Panc1 (cell line): Measurements from ENCODE around the gene B9D2. TPM values are rescaled to one million over a fixed set of nuclear protein-coding genes. Genes with fewer than 3 reads are reported as not detected.

Source experiments
- ATAC-seq: fragments of 200-7000 bp; cut with Tn5 transposase; 2 replicates; pipeline ENCODE4 v1.9.1; 2020; ENCODE audit warnings: mild to moderate bottlenecking, moderate library complexity
- BruUV-seq: library from RNA; stranded (reverse); fragments of 400-500 nt; replicated peaks from 2 replicates; lab custom pipeline; 2021; lab: Mats Ljungman, UMichigan
- CTCF ChIA-PET: fragments of 300-600 bp; sonication (Branson Sonifier 250); formaldehyde crosslinking; loops from one replicate; lab custom pipeline; 2022; ENCODE audit warnings: antibody characterized with exemption; lab: Charles Lee
- POLR2A ChIA-PET: fragments of 300-600 bp; sonication (Branson Sonifier 250); formaldehyde crosslinking; loops from one replicate; lab custom pipeline; 2022; ENCODE audit warnings: antibody characterized with exemption; lab: Charles Lee
- DNase-seq: peaks from one replicate; pipeline ENCODE4 v3.0.0-alpha.2; 2010; ENCODE audit warnings: low read depth, low spot score
- H3K27ac ChIP-seq: 2 replicates; pipeline ENCODE4 v1.5.1; 2011; ENCODE audit warnings: mild to moderate bottlenecking, low read length, inconsistent platforms
- H3K27me3 ChIP-seq: fragments of 200-500 bp; sonication (Bioruptor generic); 2 replicates; pipeline ENCODE4 v1.6.0; 2014; ENCODE audit warnings: low read length, inconsistent platforms; ENCODE audit not compliant: control insufficient read depth, insufficient read depth
- H3K36me3 ChIP-seq: fragments of 200-500 bp; sonication (Bioruptor generic); 2 replicates; pipeline ENCODE4 v1.5.1; 2014; ENCODE audit warnings: inconsistent platforms, mild to moderate bottlenecking, low read length, moderate library complexity; ENCODE audit not compliant: control insufficient read depth, insufficient read depth
- H3K4me1 ChIP-seq: 2 replicates; pipeline ENCODE4 v1.5.1; 2011; ENCODE audit warnings: inconsistent platforms, mild to moderate bottlenecking, low read length, moderate library complexity; ENCODE audit not compliant: control insufficient read depth, insufficient read depth
- H3K4me3 ChIP-seq, 2 experiments: 2 replicates each; pipeline ENCODE4 v1.5.1; 2011 to 2012; ENCODE audit warnings: low read depth in 2 of 2, low read length in 2 of 2, mild to moderate bottlenecking in 2 of 2, inconsistent platforms in 1 of 2, moderate library complexity in 1 of 2
- H3K9me3 ChIP-seq: fragments of 200-500 bp; sonication (Bioruptor generic); 2 replicates; pipeline ENCODE4 v1.5.1; 2014; ENCODE audit warnings: low read depth, mild to moderate bottlenecking, inconsistent platforms, low read length, moderate library complexity; ENCODE audit not compliant: control insufficient read depth, insufficient read depth
- POLR2AphosphoS5 ChIP-seq: IDR thresholded peaks from 2 replicates; pipeline ENCODE4 v1.6.1; 2012; ENCODE audit warnings: mild to moderate bottlenecking, low read depth, low read length, moderate library complexity
- SIN3A ChIP-seq: IDR thresholded peaks from 2 replicates; pipeline ENCODE4 v1.6.1; 2012; ENCODE audit warnings: low read depth, mild to moderate bottlenecking, low read length, moderate library complexity, borderline replicate concordance; ENCODE audit not compliant: insufficient read depth
- TCF7L2 ChIP-seq: IDR thresholded peaks from 2 replicates; pipeline ENCODE4 v1.6.1; 2011; ENCODE audit warnings: mild to moderate bottlenecking, low read depth, low read length, inconsistent platforms
- in situ Hi-C: cut with HindIII; loops from 2 replicates; pipeline ENCODE4 v1.10.0; 2016; ENCODE audit warnings: low sequenced_read_pairs, low pct_unique_long_range_greater_than_20kb
- intact Hi-C: fragments of 100-400 bp; cut with micrococcal nuclease; formaldehyde crosslinking; loops from one replicate; pipeline ENCODE4 v1.10.0; 2022; ENCODE audit not compliant: unreplicated experiment
- total RNA-seq: library from RNA; stranded (reverse); gene quantifications from one replicate; pipeline ENCODE4 v1.2.1, GENCODE V29; 2021; ENCODE audit not compliant: unreplicated experiment
- TF ChIP-seq, protein P1 (sequence below): fragments of 450-650 bp; IDR thresholded peaks from 2 replicates; pipeline ENCODE4 v1.5.1; 2017; ENCODE audit warnings: mild to moderate bottlenecking
- TF ChIP-seq, protein P2 (sequence below), 2 experiments: IDR thresholded peaks; 2 replicates each; pipeline ENCODE4 v1.6.1; 2011 to 2012; ENCODE audit warnings: low read depth in 2 of 2, control low read depth in 1 of 2, low read length in 1 of 2, mild to moderate bottlenecking in 1 of 2, moderate library complexity in 1 of 2; ENCODE audit not compliant: insufficient read depth in 1 of 2

B9D2 gene
- total RNA-seq, 1 experiment from 2014 or later, result 7.1 TPM

DNA sequence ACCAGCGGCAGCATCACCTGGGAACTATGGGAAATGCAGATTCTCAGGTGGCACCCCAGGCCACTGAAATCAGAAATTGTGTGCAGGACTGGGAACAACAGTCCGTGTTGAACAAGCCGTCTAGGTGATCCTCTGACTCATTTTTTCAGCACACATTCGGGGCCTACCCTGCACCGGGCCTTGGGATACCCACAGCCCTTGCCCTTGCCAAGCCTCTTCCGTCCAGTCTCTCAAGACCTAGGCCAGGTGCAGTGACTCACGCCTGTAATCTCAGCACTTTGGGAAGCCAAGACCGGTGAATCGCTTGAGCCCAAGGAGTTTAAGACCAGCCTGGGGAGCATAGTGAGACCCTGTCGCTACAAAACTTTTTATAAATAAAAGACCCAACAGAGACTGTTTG is 28.5 kb downstream of the B9D2 start:
- Histone ChIP-seq H3K4me1 (no peaks in the 10 kb centered on the region), H3K4me3 (no peak overlapping the region), H3K36me3 (no peaks in the 10 kb centered on the region), H3K27me3 (no peaks in the 10 kb centered on the region), H3K27ac (no peak overlapping the region), H3K9me3 (no peaks in the 10 kb centered on the region)
- no peak for DNase-seq
- BruUV-seq, result no TSS peak
- intact Hi-C loops (no loop called here), in situ Hi-C loops (no loop called here)
- ATAC-seq, result no peak
- ChIA-PET POLR2A (interaction anchor here (0.6 kb wide), 1 partner anchor 768 kb away, joined by 3 read pairs; no protein-coding TSS in a partner anchor), CTCF (no interaction called here)
- TF ChIP-seq, protein P1, sequence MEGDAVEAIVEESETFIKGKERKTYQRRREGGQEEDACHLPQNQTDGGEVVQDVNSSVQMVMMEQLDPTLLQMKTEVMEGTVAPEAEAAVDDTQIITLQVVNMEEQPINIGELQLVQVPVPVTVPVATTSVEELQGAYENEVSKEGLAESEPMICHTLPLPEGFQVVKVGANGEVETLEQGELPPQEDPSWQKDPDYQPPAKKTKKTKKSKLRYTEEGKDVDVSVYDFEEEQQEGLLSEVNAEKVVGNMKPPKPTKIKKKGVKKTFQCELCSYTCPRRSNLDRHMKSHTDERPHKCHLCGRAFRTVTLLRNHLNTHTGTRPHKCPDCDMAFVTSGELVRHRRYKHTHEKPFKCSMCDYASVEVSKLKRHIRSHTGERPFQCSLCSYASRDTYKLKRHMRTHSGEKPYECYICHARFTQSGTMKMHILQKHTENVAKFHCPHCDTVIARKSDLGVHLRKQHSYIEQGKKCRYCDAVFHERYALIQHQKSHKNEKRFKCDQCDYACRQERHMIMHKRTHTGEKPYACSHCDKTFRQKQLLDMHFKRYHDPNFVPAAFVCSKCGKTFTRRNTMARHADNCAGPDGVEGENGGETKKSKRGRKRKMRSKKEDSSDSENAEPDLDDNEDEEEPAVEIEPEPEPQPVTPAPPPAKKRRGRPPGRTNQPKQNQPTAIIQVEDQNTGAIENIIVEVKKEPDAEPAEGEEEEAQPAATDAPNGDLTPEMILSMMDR, result no peak
- TF ChIP-seq TCF7L2, result no peak
- no peak for TF ChIP-seq POLR2AphosphoS5
- no peak for TF ChIP-seq SIN3A
- TF ChIP-seq, protein P2, sequence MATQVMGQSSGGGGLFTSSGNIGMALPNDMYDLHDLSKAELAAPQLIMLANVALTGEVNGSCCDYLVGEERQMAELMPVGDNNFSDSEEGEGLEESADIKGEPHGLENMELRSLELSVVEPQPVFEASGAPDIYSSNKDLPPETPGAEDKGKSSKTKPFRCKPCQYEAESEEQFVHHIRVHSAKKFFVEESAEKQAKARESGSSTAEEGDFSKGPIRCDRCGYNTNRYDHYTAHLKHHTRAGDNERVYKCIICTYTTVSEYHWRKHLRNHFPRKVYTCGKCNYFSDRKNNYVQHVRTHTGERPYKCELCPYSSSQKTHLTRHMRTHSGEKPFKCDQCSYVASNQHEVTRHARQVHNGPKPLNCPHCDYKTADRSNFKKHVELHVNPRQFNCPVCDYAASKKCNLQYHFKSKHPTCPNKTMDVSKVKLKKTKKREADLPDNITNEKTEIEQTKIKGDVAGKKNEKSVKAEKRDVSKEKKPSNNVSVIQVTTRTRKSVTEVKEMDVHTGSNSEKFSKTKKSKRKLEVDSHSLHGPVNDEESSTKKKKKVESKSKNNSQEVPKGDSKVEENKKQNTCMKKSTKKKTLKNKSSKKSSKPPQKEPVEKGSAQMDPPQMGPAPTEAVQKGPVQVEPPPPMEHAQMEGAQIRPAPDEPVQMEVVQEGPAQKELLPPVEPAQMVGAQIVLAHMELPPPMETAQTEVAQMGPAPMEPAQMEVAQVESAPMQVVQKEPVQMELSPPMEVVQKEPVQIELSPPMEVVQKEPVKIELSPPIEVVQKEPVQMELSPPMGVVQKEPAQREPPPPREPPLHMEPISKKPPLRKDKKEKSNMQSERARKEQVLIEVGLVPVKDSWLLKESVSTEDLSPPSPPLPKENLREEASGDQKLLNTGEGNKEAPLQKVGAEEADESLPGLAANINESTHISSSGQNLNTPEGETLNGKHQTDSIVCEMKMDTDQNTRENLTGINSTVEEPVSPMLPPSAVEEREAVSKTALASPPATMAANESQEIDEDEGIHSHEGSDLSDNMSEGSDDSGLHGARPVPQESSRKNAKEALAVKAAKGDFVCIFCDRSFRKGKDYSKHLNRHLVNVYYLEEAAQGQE (IDR thresholded peaks at IDR 0.05; ENCODE audit: insufficient read depth in 1 of 2, low read depth in 2 of 2, low read length in 1 of 2), result no peak

DNA sequence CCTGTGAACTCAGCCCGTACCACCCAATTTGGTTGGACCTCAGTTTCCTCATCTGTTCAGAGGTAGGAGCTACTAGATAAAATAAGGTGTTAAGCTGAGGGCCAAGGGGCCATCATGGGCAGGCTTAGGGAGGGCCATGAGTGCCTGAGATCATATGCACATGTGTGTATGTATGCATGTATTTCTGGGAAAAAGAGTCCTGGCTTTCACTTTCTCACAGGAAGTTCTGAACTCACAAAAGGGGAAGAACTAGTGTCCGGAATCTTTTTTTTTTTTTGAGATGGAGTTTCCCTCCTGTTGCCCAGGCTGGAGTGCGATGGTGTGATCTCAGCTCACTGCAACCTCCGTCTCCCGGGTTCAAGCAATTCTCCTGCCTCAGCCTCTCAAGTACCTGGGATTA is 29.2 kb downstream of the B9D2 start:
- H3K4me3 ChIP-seq, result no peak overlapping the region
- intact Hi-C loops, result no loop called here
- BruUV-seq, result no TSS peak
- TF ChIP-seq TCF7L2, result no peak
- no peak for TF ChIP-seq POLR2AphosphoS5
- TF ChIP-seq, protein P1, result no peak
- TF ChIP-seq, protein P2 (IDR thresholded peaks at IDR 0.05; ENCODE audit: insufficient read depth in 1 of 2, low read depth in 2 of 2, low read length in 1 of 2), result no peak
- no peak for TF ChIP-seq SIN3A
- no peaks in the 10 kb centered on the region for H3K9me3 ChIP-seq
- no peak for ATAC-seq
- DNase-seq, result no peak
- no peaks in the 10 kb centered on the region for H3K4me1 ChIP-seq
- no peaks in the 10 kb centered on the region for H3K36me3 ChIP-seq
- no peaks in the 10 kb centered on the region for H3K27me3 ChIP-seq
- H3K27ac ChIP-seq, result no peak overlapping the region
- ChIA-PET CTCF (no interaction called here), POLR2A (no interaction called here)
- in situ Hi-C loops, result no loop called here
